Measurements from ENCODE around the gene BATF3. TPM values are rescaled to one million over a fixed set of nuclear protein-coding genes. Genes with fewer than 3 reads are reported as not detected.

The BATF3 gene
- total and polyA plus RNA-seq, 2 donors (not counting 3 experiments of a cell fraction or from before 2014, with no cell fraction given): 0.69 to 1.9 TPM

GRCh38 chr1:212643877-212644276 lies 55.8 kb downstream of the BATF3 start:
- TF ChIP-seq JUN (IDR thresholded peaks at IDR 0.05; ENCODE audit: borderline replicate concordance, insufficient read depth, insufficient read length, low read depth): no peak
- TF ChIP-seq POLR2AphosphoS5 (IDR thresholded peaks at IDR 0.05; ENCODE audit: insufficient read depth, low read depth, low read length): no peak
- TF ChIP-seq MYC (IDR thresholded peaks at IDR 0.05; ENCODE audit: low read depth, low read length): no peak
- TF ChIP-seq POLR2A (IDR thresholded peaks at IDR 0.05; ENCODE audit: low read depth, low read length): no peak
- intact Hi-C loops (cut with micrococcal nuclease) (no loop called here), dilution Hi-C loops (cut with MboI; ENCODE audit: extremely low pct_ligation_motif_present, low sequenced_read_pairs) (no loop called here)
- H3K4me2 ChIP-seq (ENCODE audit: insufficient read depth, low read length): no peak overlapping the region
- no peaks in the 10 kb centered on the region for H3K79me2 ChIP-seq (ENCODE audit: control insufficient read depth, insufficient read depth, low read length)
- DNase-seq (ENCODE audit: low read depth, low spot score) (no peak), FAIRE-seq (no peak)
- H3K9me1 ChIP-seq (replicated peaks; ENCODE audit: control insufficient read depth, extremely low read depth, insufficient read depth, low read length): no peaks in the 10 kb centered on the region
- H3K27me3 ChIP-seq (ENCODE audit: control insufficient read depth in 2 of 2, insufficient read depth in 2 of 2, low read length in 2 of 2): peaks cover 0 to 5% of the 10 kb centered on the region in 2 experiments
- no peaks in the 10 kb centered on the region for H3K9me3 ChIP-seq (replicated peaks; ENCODE audit: control insufficient read depth, insufficient read depth, low read length)
- no peak overlapping the region for H3K27ac ChIP-seq (ENCODE audit: insufficient read depth, low read depth, low read length)
- ChIA-PET CTCF (interaction anchor here (0.7 to 4.1 kb wide), 2 partner anchors 21 to 34 kb away, joined by 4 to 23 read pairs; no protein-coding TSS in a partner anchor), POLR2A (no interaction called here)
- no peak overlapping the region for H3K9ac ChIP-seq (replicated peaks; ENCODE audit: extremely low read depth, insufficient read depth, low read length)
- H3K4me3 ChIP-seq (replicated peaks in 1 of 3; ENCODE audit: insufficient read depth in 1 of 3, low read depth in 1 of 3, low read length in 3 of 3): no peak overlapping the region
- no peaks in the 10 kb centered on the region for H4K20me1 ChIP-seq (replicated peaks; ENCODE audit: control insufficient read depth, extremely low read depth, insufficient read depth, low read length)
- H3K4me1 ChIP-seq (ENCODE audit: control insufficient read depth, extremely low read depth, insufficient read depth, low read length): peaks cover 10% of the 10 kb centered on the region
- H3K36me3 ChIP-seq (ENCODE audit: control insufficient read depth in 2 of 2, extremely low read depth in 1 of 2, insufficient read depth in 2 of 2, low read length in 2 of 2): no peaks in the 10 kb centered on the region
- BruUV-seq (replicated peaks): no TSS peak
- H2AFZ ChIP-seq (ENCODE audit: low read depth, low read length): no peak overlapping the region

- CTCF ChIA-PET: interaction anchor here (2.6 kb wide), 1 partner anchor 23 kb away, joined by 17 read pairs; no protein-coding TSS in a partner anchor
- DNase-seq (ENCODE audit: low read depth, low spot score) (no peak), FAIRE-seq (no peak)
- Histone ChIP-seq H3K9me3 (replicated peaks; ENCODE audit: control insufficient read depth, insufficient read depth, low read length) (no peaks in the 10 kb centered on the region), H3K36me3 (ENCODE audit: control insufficient read depth in 2 of 2, extremely low read depth in 1 of 2, insufficient read depth in 2 of 2, low read length in 2 of 2) (no peaks in the 10 kb centered on the region), H2AFZ (ENCODE audit: low read depth, low read length) (no peak overlapping the region), H4K20me1 (replicated peaks; ENCODE audit: control insufficient read depth, extremely low read depth, insufficient read depth, low read length) (no peaks in the 10 kb centered on the region), H3K4me2 (ENCODE audit: insufficient read depth, low read length) (no peak overlapping the region), H3K4me3 (replicated peaks in 1 of 3; ENCODE audit: insufficient read depth in 1 of 3, low read depth in 1 of 3, low read length in 3 of 3) (no peak overlapping the region), H3K9ac (replicated peaks; ENCODE audit: extremely low read depth, insufficient read depth, low read length) (no peak overlapping the region), H3K79me2 (ENCODE audit: control insufficient read depth, insufficient read depth, low read length) (no peaks in the 10 kb centered on the region), H3K4me1 (ENCODE audit: control insufficient read depth, extremely low read depth, insufficient read depth, low read length) (peaks cover 15% of the 10 kb centered on the region), H3K9me1 (replicated peaks; ENCODE audit: control insufficient read depth, extremely low read depth, insufficient read depth, low read length) (no peaks in the 10 kb centered on the region), H3K27me3 (ENCODE audit: control insufficient read depth in 2 of 2, insufficient read depth in 2 of 2, low read length in 2 of 2) (peaks cover 0 to 5% of the 10 kb centered on the region in 2 experiments), H3K27ac (ENCODE audit: insufficient read depth, low read depth, low read length) (no peak overlapping the region)
- POLR2A ChIA-PET: interaction anchor here (1.2 kb wide), 1 partner anchor 34 kb away, joined by 3 read pairs; the partner anchor contains the start of gene ATF3
- no TSS peak for BruUV-seq (replicated peaks)
- TF ChIP-seq CTCF (IDR thresholded peaks at IDR 0.05; ENCODE audit: extremely low read depth in 1 of 2, insufficient read depth in 1 of 2, low read depth in 1 of 2, low read length in 2 of 2) (no peak), GATA2 (IDR thresholded peaks at IDR 0.05; ENCODE audit: insufficient read depth, insufficient read length, low read depth, low read length) (no peak), POLR2A (IDR thresholded peaks at IDR 0.05; ENCODE audit: low read depth, low read length) (no peak), MYC (IDR thresholded peaks at IDR 0.05; ENCODE audit: low read depth, low read length) (no peak), POLR2AphosphoS5 (IDR thresholded peaks at IDR 0.05; ENCODE audit: insufficient read depth, low read depth, low read length) (no peak), JUN (IDR thresholded peaks at IDR 0.05; ENCODE audit: borderline replicate concordance, insufficient read depth, insufficient read length, low read depth) (no peak), EZH2 (IDR thresholded peaks at IDR 0.05; ENCODE audit: borderline replicate concordance, low read depth, low read length, severe bottlenecking) (no peak), MAX (IDR thresholded peaks at IDR 0.05; ENCODE audit: insufficient read depth, insufficient read length) (no peak), FOS (IDR thresholded peaks at IDR 0.05; ENCODE audit: borderline replicate concordance, insufficient read depth, low read length) (no peak)
- intact Hi-C loops (cut with micrococcal nuclease): no loop called here
- dilution Hi-C loops (cut with MboI; ENCODE audit: extremely low pct_ligation_motif_present, low sequenced_read_pairs): no loop called here
Observed at GRCh38 chr1:212641956-212642355, 57.7 kb downstream of the BATF3 start.

Measured in endothelial cell of umbilical vein (primary cell).